ENCODE data around the gene SYT15B. TPM values are rescaled to one million over a fixed set of nuclear protein-coding genes. Genes with fewer than 3 reads are reported as not detected.
"Not testable (repeated sequence)": the region's sequence is repeated elsewhere in the genome, so short reads cannot be mapped to it uniquely, and the experiment has no call there.

The SYT15B gene
- 0.17 and 0.39 TPM in 2 replicates for total RNA-seq

GRCh38 chr10:47763554-47764175 is at the start of gene SYT15B:
Gene SYT15B, minus strand, starts transcription at chr10:47763592. Its CDS starts 952 bp downstream, at chr10:47762640.
- intact Hi-C loops (cut with micrococcal nuclease) = not testable (repeated sequence)

GRCh38 chr10:47779590-47779989 is 16.2 kb upstream of the SYT15B start:
- intact Hi-C loops (cut with micrococcal nuclease) = not testable (repeated sequence)

DNA sequence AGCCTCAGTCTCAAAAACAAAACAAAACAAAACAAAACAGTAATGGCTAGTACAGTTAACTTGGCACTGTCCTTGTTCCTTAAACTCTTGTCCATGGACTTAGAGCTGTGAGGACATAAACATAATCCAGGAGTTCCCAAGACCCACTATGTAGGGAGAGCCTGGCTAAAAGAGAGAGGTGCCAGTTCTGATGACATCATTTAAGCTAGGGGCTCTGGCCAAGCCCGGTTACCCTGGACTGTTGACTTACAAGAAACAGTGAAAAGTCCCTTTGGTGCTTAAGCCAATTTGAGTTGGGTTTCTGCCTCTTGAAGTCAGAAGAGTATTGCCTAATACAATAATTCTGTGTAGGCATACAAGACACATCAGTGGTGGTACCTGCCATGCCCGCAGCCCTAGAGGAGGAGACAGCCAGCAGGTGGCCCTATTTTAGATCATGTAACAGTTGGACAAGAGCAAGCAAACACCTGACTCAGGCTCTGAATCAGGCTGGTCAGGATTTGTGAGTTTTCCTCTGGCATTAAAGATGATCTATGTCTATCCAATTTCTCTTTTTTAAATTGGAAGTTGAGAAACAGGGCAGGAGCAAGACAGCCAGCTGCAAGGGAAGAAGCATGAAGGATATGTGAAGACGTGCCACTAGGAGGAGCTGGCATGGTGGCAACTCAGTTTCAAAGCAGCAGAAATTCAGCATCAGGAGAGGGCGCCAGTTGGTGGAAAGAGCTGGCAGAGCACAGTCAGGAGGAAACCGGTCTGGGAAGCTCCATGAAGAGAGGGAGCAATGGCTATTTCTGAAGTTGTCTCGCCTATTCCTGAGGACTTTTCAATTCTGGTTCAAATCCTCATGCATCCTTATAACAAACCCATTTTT is 12.2 kb upstream of the SYT15B start:
- intact Hi-C loops (cut with micrococcal nuclease) = not testable (repeated sequence)

- intact Hi-C loops (cut with micrococcal nuclease) = not testable (repeated sequence)
These were observed 7.4 kb upstream of the SYT15B start for GRCh38 chr10:47770745-47771144.

DNA sequence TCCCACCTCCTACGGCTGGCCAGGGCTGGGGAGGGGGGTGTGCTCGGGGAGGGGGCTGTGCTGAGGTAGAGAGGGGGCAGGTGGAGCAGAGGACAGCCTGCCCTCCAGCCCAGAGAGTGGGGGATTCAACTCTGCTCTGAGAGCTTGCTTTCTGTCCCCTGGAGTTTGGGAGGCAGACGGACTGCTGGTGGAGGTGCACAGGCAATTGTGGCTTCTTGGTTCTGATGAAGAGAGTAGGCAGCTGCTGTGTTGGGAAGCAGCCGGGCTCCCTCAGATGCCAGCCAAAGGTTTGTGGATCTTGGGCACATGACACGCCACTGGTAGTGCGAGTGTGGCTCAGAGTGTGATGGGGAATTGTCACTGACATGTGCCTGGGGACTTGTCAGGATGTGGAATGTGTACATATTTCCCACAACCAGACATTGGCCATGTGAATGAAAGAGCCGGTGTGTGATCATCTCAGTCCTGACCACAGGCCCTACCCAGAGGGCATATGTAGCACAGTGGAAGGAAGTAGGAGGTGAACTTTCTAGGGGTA is 5.3 kb upstream of the SYT15B start:
- intact Hi-C loops (cut with micrococcal nuclease) = not testable (repeated sequence)

DNA sequence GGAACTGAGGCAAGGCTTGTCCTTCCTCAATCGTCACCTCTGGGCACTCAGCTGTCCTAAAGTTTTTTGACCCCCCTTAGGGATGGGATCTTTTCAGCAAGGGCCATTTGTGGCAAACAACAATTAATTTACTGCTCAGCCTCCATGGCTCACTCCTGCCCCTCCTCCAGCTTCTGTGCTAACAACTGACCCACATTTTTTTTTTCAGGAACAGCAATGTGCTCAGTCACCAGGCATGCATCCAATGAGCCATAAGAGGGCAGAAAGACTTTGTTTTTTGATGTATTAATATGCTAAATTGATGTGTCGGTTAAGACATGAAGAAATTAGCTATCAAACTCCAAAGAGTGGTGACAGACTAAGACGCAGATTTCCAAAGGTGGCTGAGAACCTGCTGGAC is 4.7 kb upstream of the SYT15B start:
- intact Hi-C loops (cut with micrococcal nuclease) = not testable (repeated sequence)

DNA sequence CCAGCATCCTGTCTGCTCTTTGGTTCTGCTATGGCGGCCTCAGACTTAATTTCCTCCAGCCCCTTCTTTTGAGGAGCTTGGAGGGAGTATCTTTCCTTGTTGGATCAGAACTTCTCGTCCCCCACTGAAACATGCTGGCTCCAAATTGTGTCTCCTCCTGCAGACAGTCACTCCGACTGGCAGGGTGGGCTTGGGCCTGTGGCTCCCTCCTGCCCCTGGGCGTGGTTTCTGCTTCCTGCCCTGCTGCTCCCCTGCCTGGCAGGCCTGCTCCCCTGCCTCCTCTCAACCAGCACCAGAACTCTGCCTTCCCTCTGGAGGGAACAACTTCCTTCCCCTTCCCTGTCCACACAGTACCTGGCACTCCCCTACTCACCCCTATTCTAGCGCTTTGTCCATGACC is 3.8 kb upstream of the SYT15B start:
- intact Hi-C loops (cut with micrococcal nuclease) = not testable (repeated sequence)

GRCh38 chr10:47765232-47765631 is 1.8 kb upstream of the SYT15B start:
- intact Hi-C loops (cut with micrococcal nuclease) = not testable (repeated sequence)

DNA sequence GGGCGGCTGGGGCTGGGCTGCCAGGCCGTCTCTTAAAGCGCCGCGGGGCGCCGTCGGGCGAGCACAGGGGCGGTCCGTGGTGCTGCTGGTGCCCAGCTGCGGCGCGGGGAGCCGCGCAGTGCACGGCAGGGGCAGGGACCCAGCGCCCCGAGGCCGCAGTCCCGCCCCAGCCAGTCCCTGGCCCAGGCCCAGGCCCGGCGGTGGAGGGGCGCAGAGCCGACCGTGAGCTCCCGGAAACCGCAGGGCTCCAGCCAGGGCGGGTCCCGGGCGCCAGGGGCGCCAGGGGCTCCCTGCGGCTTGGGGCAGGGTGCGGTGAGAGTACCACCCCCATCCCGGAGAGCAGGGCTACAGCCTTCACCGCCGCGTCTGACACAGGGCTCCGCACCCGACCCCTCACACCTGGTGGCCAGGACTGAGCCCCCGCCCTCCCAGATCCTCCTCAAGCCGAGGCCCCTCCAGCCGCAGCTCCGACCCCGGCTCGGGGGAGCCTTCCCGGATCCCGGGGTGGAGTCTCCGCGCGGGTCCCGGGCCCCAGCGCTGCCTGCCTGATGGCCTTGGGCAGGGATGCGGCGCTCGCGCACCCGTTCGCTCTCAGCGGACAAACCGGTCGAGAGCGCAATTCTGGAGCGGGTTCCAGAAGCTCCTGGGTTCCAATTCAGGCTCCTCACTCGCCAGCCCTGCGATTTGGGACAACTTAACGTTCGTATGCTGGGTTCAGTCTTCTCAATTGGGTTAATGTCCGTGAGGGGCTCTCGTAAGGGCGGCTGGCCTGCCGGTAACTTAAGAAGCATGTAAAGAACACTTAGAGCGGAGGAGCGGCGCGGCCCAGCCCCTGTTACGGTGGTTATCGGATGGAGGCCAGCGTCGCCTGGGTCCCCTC is 478 bp downstream of the SYT15B start:
- intact Hi-C loops (cut with micrococcal nuclease) = not testable (repeated sequence)

DNA sequence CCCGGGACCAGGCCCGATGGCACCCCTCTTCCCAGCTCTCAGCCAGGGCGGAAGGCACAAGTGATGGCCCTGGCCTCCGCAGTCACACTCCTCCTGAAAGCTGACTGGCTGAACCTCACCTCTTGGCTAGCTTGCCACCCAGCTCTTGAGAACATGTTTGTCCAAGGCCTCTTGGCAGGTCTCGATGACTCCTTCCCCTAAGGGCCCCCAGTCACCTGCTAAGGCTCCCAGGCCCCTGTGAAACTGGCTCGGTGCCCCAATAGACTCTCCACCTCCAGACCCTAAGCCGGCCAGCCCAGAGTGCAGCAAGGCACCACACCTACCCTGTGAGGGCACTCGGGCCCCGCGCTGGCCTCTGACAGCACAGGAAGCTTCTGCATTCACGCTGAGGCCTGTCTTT is 4.5 kb downstream of the SYT15B start:
- intact Hi-C loops (cut with micrococcal nuclease) = not testable (repeated sequence)

DNA sequence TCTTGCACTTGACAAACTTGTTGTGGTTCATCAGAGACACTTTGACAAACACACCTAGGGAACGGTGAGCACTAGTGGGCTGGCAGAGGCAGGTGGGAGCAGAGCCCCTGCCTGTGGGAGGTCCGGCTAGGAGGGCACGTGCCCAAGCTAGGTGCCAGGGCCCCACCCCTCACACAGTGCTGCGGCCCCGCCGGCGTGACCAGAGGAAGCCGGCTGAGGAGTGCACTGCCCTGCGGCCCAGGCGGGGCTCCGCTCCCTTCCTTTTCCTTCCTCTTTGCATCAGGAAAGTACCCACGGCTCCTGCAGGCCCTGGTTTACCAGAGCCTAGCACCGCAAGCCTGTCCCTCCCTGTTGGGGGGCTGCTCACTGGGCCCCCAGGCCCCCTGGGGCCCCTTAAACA is 7.2 kb downstream of the SYT15B start:
- intact Hi-C loops (cut with micrococcal nuclease) = not testable (repeated sequence)

DNA sequence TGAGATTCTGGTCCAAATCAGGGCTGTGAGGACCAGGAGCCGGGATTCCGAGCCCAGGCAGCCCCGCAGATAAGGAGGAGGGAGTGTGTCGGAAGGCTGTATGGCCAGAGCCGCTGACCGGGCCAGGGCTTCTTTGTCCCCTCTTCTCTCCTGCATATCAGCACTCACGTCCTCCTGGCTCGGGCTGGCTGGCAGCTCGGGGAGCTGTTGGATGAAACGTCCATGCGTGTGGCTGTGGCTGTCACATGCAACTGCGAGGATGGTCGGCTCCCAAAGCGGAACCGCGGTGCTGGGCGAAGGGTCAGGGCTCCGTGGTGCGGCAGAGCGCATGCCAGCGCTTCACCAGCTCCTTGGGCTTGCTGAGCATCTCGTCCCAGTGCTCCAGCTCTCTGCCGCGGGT is 9.5 kb downstream of the SYT15B start:
- intact Hi-C loops (cut with micrococcal nuclease) = not testable (repeated sequence)

- intact Hi-C loops (cut with micrococcal nuclease) = not testable (repeated sequence)
These were observed 10.2 kb downstream of the SYT15B start for GRCh38 chr10:47753176-47753575.

GRCh38 chr10:47751821-47752220 is 11.6 kb downstream of the SYT15B start:
- intact Hi-C loops (cut with micrococcal nuclease) = not testable (repeated sequence)

- intact Hi-C loops (cut with micrococcal nuclease) = not testable (repeated sequence)
These were observed 13.0 kb downstream of the SYT15B start for GRCh38 chr10:47750360-47750759.

DNA sequence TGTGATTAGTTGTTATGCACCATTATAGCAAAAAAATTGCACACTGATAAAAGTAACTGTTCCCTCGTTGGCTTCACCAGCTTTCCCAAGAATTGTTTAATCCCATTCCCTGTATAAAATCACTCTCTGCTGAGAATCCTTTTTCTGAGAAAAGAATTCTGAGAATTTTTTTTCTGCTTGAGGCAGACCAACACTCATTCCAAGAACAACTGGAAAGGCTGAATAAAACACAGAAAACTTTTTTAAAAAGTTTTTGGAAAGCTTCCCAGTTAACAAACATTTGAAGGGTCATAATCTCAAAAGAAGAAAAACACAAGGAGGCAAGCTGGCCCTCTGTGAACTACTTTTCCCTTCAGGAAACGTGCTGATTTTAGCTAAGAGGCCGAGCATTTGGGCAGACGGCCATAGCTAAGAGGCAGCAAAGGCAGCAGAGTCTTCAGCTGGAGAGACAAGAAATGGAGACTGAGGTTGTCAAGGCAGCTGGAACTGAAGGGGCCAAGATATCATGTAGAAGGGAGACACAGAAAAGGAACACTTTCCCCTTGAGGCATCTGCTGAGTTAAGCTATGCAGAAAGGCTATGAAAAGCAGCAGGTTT is 16.5 kb downstream of the SYT15B start:
- intact Hi-C loops (cut with micrococcal nuclease) = not testable (repeated sequence)

- intact Hi-C loops (cut with micrococcal nuclease) = not testable (repeated sequence)
These were observed 18.5 kb downstream of the SYT15B start for GRCh38 chr10:47744881-47745280.

DNA sequence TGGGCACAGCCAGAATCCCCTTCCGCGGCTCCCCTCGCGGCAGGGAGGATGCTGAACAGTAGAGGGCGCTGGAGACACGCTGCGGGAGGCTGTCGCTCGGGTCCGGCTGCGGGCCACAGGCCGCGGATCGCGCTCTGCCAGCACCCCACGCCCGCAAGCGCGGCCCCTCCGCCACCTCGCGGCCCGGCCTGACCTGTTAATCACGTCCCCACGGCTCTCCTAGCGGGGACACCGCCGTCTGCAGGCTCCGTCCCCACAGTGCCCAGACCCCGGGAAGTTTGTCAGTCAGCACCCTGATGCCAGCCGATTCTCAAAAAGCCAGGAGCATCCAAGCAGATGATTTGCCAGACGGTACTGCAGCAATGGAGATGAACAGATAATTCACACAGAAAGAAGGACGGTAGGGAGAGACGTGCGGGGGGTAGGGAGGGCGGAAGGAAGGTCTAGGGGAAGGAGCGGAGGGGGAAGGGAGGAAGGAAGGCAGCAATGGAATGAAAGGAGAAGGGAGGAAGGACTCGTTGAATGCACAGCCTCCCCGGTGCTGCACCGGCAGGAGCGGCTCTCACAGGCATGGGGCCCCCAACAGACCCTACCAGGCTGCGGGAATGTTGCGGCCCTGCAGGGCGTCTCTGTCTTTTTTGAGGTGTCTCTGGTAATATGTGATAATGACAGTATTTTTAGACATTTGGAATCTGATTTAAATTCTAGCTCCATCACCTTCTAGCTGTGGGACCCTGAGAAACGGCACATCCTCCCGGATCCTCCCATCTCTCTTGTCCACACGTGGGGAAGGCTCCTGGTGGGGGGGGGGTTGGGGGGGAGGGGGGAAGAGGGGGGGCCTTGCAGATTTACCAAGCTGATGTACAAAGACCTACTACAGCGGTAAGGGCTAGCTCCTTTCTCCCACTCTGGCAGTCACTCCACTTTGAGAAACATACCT is 19.5 kb downstream of the SYT15B start:
- intact Hi-C loops (cut with micrococcal nuclease) = not testable (repeated sequence)

DNA sequence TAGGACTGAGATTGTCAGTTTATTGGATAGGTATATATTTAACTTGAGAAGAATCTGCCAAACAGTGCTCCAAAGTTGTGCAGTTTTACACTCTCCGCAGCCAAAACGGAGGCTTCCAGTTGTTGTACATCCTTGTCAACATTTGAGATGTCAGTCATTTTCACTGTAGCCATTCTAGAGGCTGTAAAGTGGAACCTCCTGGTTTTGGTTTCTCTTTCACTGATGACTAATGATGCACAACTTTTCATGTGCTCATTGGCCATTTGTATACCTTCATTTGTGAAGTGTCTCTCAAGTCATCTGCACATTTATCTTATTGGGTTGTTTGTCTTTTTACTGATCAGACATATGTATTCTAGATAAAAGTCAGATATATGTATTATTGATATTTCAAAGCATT is 22.5 kb downstream of the SYT15B start:
- intact Hi-C loops (cut with micrococcal nuclease) = not testable (repeated sequence)

DNA sequence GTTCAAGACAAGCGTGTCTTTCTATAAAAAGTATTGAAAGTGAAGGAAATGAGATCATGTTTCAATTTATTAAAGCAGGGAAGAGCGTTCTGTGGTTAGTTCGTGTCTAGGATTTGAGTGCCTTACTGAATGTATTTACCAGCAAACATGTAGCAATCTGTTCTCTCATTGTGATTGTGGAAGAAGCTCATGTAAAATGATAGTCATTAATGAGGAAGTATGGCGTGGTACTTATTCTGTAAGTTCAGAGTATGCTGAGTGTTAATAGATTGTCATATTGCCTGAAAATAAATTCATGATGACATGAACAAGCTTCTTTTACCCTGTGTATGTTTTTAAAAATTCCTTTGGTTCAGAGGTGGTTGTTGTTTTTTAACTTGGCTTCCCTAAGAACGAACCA is 32.5 kb downstream of the SYT15B start:
- intact Hi-C loops (cut with micrococcal nuclease) = not testable (repeated sequence)
